Lung microvascular endothelial cell (primary cell): ENCODE data around the gene ELAC2. TPM values are rescaled to one million over a fixed set of nuclear protein-coding genes. Genes with fewer than 3 reads are reported as not detected.
"Not testable (repeated sequence)": the region's sequence is repeated elsewhere in the genome, so short reads cannot be mapped to it uniquely, and the experiment has no call there.

Experiments used
- DNase-seq, 2 donors: peaks; one replicate each; pipeline versions ENCODE4 v3.0.0 to v3.0.0-alpha.2; 2010; ENCODE audit warnings: low read depth in 2 of 2
- total RNA-seq: library from RNA; depleted of rRNA; stranded (reverse); fragments of >200 nt; gene quantifications from 2 replicates; pipeline ENCODE4 v1.2.1, GENCODE V29; 2014

Gene ELAC2
- total RNA-seq, 1 donor from 2014 or later = 63.1 TPM

DNA sequence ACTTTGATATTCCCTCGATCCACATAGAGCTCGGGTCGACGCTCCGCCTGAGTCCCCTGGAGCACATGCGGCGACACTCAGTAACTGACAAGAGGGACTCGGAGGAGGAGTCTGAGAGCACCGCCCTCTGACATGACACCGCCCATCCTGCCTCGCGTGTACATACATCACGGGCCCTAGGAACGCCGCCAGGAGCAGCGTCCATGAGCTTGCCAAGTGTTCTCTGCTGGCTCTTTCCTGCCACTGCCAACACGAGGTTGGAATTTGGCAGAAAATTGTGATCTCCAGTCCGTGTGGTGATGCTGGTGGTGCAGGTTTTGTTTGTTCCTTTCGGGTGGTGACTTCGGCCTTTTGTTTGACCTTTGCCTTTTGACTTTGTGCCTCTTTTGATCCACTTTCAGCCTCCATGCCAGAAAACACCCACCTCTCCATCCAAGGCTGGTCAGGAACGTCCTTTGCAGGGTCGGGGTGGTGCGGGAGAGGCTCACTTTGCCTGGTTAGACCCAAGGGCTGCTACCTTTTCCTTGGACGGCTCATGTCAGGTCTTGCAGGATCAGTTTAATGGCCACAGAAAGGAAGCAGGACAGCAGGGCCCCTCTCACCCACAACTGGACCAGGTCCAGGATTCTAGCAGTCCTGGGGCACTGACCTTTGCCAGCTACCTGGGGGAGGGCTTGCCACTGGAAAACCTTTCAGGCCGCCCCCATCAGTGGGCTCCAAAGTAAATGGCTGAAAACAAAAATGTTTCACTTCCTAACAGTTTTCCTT lies 27.6 kb downstream of the ELAC2 start:
- DNase-seq = peak in 1 of 2 donors; percentile 78

DNA sequence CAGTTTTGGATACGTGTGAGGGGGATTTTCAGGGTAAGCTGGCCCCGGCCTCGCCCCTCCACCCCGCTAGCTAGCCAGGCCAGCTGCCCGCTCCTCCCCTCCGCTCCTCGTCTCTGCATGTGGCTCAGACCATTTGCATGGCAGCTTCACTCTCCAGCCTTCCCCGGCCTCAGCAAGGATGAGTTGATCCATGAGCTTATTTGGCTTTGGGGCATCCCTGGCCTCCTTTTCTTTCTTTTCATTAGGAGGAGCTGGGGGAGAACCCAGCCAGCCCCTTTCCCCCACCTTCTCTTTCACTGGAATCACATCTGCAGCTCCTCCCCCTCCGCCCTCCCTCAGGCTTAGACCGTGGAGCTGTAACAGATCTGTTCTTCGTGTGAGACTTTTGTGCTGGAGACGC lies 30.7 kb downstream of the ELAC2 start:
- no peak for DNase-seq

DNA sequence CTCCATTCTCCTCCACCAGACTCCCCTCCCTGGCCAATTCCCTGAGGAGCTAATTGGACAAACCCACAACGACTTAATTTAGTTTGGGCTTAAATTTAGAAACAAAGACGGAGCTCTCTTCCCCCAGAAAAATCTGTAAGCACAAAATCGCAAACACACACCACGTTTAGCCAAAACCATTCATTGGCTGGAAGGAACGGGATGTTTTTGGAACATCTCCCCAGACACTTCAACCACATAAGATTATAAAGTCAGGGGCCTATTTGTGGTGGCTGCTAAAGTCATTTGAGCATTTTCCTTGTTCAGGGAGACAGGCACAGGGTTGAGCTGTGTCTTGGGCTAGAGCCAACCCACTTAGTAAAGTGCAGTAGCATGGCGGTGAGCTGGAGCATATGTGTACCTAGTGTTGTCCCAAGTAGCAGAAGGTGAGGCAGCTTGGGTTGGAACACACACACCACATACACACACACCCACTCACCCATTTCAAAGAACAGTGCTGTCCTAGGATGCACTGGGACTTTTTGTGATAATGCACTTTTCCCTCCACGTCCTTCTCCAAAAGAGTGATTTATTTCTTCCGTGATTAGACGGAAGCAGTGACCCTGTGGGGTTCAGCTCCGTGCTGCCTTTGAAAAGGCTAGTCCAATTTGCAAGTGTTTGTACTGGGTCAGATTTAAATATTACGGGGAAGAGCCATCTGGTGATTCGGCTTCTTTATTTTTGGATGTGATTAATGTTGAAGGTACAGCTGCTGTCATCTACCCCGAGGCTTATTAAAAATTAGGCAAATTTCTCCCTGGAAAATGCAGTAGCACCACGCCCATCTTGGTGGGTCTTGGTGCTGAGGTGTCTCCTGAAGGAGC lies 32.2 kb downstream of the ELAC2 start:
- DNase-seq = no peak

DNA sequence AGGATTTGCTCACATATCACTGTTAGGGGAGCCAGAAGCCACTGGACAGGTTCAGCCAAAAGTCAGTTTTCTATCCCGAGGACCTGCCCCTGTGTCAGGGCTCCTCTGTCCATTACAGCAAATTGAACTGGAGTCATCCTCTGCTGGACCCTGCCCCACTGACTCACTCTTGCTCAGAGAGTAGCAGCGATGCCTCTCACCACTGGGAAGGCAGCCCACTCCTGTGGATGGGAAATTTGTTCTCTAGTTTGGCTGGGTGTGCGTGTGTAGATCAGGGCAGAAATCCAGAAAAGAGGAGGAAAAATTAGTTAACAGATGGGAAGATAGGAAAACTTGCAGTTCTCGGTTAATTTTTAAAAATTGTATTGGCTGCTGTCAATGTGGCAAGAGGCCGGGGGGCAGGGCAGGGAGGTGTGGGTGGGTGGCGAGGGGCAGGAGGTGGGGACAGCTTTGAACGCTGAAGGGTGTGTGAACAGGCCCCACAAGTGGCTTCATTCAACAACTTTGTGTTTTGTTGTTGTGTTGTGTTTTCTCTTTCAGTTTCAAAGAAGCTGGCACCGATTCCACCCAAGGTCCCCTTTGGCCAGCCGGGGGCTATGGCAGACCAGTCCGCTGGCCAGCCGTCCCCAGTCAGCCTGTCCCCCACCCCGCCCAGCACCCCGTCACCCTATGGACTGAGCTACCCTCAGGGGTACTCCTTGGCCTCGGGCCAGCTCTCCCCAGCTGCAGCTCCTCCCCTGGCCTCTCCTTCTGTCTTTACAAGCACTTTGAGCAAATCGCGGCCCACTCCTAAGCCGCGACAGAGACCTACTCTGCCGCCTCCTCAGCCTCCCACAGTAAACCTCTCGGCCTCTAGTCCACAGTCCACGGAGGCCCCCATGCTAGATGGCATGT lies 33.6 kb downstream of the ELAC2 start:
- DNase-seq = no peak

DNA sequence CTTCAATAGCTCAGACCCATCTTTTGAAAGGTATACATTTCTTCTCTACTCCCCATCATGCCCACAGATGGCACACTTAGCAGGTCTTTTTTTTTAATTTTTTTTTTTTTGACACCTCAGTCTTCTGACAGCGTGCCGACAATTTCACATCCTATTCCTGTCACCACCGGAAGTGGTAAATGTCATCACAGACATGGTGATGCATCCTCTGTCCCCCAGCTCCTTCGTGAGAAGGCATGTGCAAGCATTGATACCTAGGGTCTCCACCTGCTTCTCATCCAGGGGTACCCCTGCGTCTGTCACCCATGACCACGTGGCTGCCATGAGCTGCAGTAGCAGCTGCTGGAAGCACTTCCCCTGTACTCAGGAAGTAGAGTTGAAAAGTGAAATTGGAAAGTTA lies 35.6 kb downstream of the ELAC2 start:
- no peak for DNase-seq

DNA sequence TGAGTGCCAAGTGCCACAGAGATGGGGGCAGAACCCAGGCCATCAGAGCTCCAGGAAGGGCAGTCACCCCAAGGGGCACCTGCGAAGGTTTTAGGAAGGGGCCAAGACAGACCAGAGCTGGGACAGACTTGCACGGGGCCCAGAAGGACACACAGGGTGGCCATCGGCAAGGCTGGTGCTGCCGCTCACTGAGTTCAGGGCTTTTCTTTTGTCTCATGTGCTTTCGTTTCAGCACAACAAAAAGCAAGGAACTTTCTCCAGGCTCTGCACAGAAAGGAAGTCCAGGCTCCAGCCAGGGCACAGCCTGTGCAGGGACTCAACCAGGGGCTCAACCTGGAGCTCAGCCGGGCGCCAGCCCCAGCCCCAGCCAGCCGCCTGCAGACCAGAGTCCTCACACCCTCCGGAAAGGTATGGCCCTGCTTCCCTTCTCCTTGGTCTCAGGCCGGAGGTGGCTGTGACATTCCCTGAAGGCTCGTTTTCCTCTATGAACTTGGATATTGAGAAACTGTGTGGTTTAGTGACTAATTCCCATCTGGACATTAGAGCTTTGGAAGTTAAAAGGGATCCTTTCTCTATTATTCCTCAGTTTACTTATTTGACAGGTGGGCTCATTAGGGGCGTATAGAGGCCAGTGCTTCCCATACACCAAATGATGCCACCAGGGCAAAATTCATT lies 37.9 kb downstream of the ELAC2 start:
- DNase-seq = no peak

DNA sequence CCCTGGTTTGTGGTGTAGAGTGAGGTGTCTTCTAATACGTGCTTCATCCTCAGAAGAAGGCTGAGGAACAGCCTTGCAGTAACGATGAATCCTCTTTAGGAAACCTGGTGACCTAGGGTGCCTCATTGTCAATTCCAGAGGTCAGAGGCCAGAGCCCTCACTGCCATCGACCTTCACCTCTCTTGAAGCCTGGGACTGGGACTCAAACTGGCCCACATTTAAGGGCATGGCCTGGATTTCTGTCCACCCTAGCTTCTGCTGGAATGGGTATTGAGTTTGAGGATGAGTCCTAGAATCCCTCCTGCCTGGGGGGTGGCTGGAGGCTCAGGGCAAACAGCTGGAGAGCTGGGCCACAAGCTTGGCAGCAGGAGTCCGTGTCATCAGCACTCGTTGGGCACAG lies 38.6 kb downstream of the ELAC2 start:
- DNase-seq = no peak

DNA sequence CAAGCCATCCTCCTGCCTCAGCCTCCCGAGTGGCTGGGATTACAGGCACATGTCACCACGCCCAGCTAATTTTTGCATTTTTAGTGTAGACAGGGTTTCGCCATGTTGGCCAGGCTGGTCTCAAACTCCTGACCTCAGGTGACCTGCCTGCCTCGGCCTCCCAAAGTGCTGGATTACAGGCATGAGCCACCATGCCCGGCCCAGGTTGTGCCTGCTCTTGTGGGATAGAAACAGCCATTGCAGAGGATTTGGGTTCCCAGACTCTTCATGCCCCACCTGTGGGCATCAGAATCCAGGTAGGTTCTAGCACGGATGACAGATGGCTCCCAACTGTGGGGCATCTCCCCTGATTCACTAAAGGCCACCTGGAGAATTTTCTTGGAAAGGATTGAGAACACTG lies 39.0 kb downstream of the ELAC2 start:
- not testable (repeated sequence) for DNase-seq

DNA sequence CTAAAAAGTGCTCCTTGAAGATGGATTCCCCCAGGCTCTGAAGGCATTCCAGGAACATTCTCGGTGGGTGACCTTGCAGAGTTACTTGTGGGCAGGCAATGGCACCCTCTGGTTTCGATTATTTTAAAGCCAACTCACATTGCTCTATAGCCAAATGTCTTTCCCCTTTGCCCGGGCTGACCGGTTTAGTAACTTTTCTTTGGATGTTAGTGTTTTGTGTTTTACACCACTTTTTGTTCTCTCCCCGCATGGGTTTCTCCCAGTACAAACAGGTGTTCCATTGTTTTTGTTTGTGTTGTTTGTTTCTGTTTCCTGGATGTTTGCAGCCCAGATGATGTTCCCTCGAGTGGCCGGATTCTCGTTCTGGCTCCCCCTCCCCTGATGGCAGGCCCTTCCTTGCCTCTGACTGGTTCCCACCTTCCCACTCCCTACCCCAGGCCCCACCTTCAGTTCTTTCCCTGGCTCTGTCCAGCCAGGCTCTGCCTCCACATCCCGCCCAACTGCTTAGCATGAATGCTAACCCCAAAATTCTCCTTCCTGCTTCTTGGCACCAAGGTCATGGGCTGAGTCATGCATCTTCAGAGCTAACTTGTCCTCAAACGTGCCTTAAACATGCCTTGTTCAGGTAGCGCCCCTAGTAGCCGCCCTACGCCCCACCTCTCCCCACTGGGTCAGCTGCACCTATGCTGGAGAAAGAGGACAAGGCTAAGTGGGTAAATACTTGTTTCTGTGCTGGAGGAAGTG lies 40.6 kb downstream of the ELAC2 start:
- DNase-seq = no peak

DNA sequence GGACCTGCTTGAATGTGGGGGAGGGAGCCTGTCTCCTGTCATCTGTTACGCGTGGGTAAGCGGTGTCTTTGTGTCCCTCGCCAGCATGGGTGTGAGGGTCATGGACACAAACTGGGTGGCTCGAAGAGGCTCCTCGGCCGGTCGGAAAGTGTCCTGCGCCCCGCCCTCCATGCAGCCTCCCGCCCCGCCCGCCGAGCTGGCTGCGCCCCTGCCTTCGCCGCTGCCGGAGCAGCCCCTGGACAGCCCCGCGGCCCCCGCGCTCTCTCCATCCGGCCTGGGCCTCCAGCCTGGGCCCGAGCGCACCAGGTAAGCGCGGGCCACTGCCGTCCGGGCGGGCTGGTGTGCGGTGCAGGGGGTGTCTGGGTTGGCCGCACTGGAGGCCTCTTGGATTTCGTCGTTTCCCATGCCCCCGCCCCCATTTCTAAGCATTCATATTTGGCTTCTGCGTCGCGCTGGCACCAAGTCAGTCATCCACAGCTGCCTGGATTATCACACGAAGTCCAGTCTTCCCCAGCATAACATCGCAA lies 43.8 kb downstream of the ELAC2 start:
- DNase-seq = no peak

DNA sequence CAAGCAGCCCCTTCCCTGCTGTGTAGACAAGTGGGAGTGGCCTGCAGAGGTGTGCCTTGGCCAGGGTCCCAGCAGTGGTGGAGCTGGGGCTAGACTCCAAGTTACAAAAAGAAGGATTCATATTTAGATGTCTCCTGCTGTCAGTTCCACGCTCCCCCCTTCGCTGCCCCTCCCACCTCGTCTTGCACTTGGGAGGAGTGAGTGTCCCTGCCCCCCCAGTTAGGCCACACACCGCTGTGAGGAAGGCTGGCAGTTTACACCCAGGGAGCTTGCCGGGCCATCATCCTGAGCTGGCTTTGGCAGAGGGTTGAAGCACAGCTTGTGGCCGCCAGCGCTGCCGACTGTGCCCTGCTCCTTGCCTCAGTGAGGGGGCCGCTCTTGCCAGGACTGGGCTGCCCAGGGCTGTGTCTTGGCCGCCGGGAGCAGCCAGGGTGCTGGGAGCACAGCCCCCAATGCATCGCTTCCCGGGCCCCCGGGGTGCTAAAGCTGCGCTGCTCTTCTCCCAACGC lies 44.3 kb downstream of the ELAC2 start:
- DNase-seq = no peak

DNA sequence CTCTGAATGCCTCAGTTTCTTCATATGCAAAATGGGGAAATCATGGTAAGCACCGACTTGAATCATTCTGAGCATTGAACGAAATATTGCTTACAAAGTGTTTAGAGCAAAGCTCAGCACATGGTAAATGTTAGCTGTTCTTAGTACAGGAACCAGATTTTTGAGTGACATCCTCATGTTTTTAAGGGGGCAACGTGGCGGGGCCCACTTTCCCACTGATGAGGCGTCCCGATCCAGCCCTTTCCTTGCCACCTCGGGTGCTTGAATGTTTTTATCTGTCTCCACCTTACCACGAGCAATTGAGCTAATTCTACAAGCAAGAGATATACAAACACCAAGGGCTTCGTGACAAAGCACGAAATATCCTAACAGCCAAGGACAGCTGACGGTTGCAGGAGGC lies 49.9 kb downstream of the ELAC2 start:
- no peak for DNase-seq

DNA sequence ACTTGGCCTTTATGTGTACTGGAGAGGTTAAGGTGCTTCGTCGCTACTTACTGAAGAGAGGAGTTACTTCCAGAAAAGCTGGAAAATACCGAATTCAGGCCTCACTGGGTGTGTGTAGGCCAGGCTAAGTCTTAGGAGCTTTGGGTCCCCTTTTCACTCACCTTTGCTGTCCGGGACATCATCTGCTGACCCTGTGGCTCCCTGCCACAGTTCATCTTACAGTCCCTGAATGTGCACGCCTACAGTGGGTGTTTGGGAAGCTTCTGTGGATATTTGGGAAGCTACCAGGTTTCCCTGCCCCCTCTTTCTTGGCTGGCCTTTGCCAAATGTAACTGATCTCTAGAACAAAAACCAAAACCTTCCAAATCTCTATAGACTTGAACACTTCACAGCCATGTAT lies 51.4 kb downstream of the ELAC2 start:
- DNase-seq = no peak

DNA sequence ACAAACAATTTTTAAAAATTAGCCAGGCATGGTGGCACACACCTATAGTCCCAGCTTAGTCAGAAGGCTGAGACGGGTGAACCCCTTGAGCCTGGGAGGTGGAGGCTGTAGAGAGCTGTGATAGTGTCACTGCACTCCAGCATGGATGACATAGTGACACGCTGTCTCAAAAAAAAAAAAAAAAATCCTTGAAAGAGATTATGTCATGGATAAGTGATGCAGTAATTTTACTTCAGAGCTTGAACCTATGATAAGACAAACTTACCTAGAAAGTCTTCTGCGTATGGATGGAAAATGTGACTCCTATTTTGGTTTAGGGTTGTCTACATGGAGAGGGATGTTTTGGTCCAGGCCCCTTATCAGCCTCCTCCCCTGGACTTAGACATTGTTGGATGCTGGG lies 51.8 kb downstream of the ELAC2 start:
- no peak for DNase-seq

DNA sequence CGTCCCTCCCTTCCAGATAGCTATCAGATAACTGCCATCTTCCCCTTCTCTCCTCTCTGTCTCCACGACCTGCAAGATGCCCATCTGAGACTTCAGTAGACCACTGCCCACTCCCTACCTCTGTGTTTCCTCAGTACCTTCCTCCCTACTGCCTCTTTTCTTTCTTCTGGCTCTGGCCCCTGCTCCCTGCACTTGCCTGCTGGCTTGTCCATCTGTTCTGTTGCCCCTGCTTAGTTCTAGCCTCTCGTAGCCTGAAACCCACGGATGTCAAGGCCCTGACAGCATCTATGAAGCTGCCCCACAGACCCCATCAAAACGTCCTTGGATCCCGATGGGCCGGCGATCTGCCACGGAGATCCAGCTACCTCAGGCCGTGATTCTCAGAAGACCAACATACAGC lies 53.0 kb downstream of the ELAC2 start:
- no peak for DNase-seq

DNA sequence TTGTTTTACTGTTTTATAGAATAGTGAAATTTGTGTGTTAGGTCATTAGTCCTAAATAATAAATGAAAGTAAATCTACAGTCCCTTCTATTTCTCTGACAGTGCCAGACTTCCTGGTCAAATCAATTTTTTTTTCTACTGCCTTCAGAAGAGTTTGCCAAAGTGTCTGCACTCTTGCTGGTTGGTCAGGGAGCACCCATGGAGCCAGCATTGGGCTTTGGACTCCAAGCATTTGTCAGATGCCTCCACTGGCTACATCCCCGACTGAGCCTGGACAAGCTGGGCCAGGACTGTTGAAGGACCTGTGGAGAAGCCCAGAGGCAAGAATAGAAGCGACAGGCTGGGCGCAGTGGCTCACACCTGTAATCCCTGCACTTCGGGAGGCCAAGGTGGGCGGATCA lies 53.7 kb downstream of the ELAC2 start:
- DNase-seq = no peak

DNA sequence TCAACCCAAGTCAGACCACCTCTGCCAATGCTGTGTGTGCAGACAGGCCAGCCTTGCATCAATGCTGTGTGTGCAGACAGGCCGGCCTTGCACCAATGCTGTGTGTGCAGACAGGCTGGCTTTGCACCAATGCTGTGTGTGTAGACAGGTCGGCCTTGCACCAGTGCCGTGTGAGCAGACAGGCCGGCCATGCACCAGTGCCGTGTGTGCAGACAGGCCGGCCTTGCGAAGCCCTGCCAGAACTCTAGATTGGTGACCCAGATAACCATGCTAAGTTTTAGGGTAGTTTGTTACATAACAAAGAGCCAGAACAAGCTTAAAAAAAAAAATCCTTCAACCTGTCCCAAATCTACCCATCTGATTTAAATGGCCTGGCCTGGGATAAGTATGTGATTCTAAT lies 54.3 kb downstream of the ELAC2 start:
- DNase-seq = no peak

DNA sequence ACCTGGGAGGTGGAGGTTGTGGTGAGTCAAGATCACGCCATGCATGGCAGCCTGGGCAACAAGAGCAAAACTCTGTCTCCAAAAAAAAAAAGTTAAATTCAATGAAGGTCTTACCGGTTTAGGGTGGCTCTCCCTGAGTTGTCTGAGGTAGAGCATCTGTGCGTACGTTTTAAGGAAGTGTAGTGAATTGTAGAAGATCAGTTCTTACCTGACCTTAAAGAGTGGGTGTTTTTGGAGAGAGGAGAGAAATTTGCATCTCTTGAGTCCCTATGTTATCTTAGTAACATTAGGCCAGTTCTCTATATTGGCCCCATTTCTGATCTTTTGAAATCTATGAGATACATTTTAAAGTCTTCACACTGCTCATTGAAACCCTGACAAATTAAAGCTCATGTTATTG lies 56.2 kb downstream of the ELAC2 start:
- DNase-seq = no peak

DNA sequence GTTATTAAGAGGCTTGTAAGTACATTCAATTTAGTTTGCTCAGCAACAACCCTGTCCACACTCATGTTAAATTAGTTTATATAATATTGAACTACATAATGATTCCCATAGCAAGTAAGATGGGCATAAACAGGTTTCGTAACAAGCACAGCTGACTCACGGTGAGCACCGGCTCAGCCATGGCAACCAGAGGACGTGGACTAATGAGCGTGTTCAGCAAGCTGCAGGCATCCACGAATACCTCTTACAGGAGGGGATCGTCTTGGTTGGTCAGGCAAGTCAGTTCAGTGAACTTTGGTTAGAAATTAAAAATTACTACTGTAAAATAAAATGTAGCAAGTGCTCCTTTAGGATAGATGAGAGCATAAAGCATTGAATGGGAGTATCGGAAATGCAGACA lies 58.4 kb downstream of the ELAC2 start:
- DNase-seq = no peak

DNA sequence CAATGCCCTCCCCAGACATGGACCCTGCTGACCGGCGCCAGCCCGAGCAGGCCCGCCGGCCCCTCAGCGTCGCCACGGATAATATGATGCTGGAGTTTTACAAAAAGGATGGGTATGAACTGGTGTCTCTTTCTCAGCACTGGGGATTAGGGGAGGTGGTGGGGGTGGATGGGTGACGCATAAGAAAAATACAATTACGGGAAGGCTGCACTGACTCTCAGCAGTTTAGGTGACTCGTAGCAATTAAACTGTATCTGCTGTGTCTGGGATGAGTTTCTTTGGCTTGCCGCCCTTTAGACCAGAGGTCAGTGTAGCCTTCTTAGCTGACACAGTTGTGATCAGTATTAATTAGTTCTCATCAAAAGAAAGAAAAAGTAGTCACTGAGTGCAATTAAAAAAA lies 59.0 kb downstream of the ELAC2 start:
- DNase-seq = no peak
